ENCODE results near the gene MGAT4C. TPM values are rescaled to one million over a fixed set of nuclear protein-coding genes. Genes with fewer than 3 reads are reported as not detected.

The MGAT4C gene
- total and polyA plus RNA-seq, 12 donors = under 0.01 to 8.3 (median 0.94) TPM

- no peaks in the 10 kb centered on the region for H3K36me3 ChIP-seq (replicated peaks in 1 of 2)
- TF ChIP-seq, protein P1, sequence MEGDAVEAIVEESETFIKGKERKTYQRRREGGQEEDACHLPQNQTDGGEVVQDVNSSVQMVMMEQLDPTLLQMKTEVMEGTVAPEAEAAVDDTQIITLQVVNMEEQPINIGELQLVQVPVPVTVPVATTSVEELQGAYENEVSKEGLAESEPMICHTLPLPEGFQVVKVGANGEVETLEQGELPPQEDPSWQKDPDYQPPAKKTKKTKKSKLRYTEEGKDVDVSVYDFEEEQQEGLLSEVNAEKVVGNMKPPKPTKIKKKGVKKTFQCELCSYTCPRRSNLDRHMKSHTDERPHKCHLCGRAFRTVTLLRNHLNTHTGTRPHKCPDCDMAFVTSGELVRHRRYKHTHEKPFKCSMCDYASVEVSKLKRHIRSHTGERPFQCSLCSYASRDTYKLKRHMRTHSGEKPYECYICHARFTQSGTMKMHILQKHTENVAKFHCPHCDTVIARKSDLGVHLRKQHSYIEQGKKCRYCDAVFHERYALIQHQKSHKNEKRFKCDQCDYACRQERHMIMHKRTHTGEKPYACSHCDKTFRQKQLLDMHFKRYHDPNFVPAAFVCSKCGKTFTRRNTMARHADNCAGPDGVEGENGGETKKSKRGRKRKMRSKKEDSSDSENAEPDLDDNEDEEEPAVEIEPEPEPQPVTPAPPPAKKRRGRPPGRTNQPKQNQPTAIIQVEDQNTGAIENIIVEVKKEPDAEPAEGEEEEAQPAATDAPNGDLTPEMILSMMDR (IDR thresholded peaks at IDR 0.05) = no peak
- no peak for TF ChIP-seq POLR2A (IDR thresholded peaks at IDR 0.05)
- intact Hi-C loops (cut with DNase I) = no loop called here
- H3K27me3 ChIP-seq = no peaks in the 10 kb centered on the region
- WGBS, 4 donors = 55 to 76% (median 59%) methylated on average over 2 of the region's 2 CpGs
- peaks cover 0 to 10% of the 10 kb centered on the region in 2 donors for H3K4me1 ChIP-seq (replicated peaks in 1 of 2)
- no peaks in the 10 kb centered on the region for H3K9me3 ChIP-seq (replicated peaks in 1 of 3)
- no peak for DNase-seq
- H3K4me3 ChIP-seq = no peak overlapping the region
- no peak overlapping the region for H3K27ac ChIP-seq
Measured at GRCh38 chr12:86233126-86233525, 23.1 kb downstream of the MGAT4C start.

DNA sequence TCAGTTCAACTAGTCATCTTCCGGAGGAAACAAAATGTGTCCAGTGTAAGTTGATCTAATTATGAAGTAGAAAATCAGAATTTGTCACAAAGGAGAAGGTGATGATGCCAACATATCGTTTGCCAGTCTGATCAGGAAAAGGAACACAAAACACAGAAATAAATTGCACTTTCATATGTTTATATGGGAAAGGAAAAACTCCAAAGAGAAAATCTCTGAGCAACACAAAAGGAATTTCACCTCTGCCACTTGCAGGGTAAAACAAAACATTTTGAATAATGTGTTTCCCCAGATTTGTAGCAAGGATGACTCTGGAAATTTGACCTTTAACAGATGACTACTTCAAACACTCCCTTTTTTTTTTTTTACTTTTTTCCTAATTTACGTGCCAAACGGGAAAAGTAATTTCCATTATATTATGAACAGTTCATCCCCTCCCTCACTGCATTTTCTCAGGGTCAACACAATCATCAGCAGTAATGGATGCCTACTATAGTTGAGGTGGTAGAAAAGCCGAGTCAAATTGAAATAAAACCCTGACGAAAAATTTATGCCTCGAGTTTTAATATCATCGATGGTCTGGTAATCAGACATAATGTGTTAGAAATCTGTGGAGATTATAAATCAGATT is 25.6 kb downstream of the MGAT4C start:
- 24 to 29% (median 25%) methylated on average over 8 of the region's 8 CpGs for WGBS, 4 donors
- DNase-seq = no peak

DNA sequence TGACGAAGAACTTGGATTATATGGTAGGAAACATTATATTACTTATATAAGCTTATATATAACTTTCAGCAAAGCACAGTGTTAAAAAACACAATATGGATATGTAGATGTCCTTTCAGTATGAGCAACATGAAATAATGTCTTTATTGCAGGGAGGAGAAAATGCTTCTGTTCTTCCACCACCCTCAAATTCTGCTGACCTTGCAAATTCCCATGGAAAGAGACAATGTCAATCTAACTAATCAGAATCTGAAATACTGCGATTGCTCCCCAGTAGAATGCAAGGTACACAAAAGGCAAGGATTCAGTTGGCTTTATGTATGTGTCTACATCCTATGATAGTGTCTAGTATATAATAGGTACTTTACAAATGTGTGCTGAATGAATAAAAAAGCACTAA is 26.4 kb downstream of the MGAT4C start:
- Histone ChIP-seq H3K27ac (no peak overlapping the region), H3K27me3 (no peaks in the 10 kb centered on the region), H3K9me3 (replicated peaks in 1 of 3) (no peaks in the 10 kb centered on the region), H3K36me3 (replicated peaks in 1 of 2) (no peaks in the 10 kb centered on the region), H3K4me3 (no peak overlapping the region), H3K4me1 (replicated peaks in 1 of 2) (peaks cover 0 to 10% of the 10 kb centered on the region in 2 donors)
- intact Hi-C loops (cut with DNase I) = no loop called here
- WGBS, 4 donors = 85 to 92% (median 88%) methylated on average over 2 of the region's 2 CpGs
- TF ChIP-seq, protein P1 (IDR thresholded peaks at IDR 0.05) = no peak
- no peak for TF ChIP-seq POLR2A (IDR thresholded peaks at IDR 0.05)
- DNase-seq = no peak

More for the DNA sequence above, 25.6 kb downstream of the MGAT4C start:
- intact Hi-C loops (cut with DNase I) = no loop called here
- H3K9me3 ChIP-seq (replicated peaks in 1 of 3) = no peaks in the 10 kb centered on the region
- H3K27ac ChIP-seq = no peak overlapping the region
- no peaks in the 10 kb centered on the region for H3K27me3 ChIP-seq
- peaks cover 0 to 10% of the 10 kb centered on the region in 2 donors for H3K4me1 ChIP-seq (replicated peaks in 1 of 2)
- no peaks in the 10 kb centered on the region for H3K36me3 ChIP-seq (replicated peaks in 1 of 2)
- no peak overlapping the region for H3K4me3 ChIP-seq
- no peak for TF ChIP-seq POLR2A (IDR thresholded peaks at IDR 0.05)
- TF ChIP-seq, protein P1 (IDR thresholded peaks at IDR 0.05) = no peak

DNA sequence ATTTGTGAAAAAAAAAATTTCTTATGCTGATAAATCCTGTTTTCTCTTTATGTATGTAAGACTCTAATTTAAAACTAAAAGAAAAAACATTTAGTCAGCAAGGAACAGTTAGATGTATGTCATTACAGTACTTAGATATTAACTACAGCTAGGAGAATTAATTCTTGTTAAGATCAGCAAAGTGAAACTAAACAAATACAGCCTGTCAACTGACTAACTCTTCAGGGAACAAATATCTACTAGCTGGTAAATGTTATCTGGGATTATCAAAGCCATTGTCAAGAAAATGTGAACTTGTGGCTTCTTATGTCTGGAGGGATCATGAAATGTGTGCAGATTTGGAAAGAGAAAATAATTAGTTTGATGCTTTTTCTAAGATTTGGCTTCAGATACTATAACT is 27.5 kb downstream of the MGAT4C start:
- Histone ChIP-seq H3K4me3 (no peak overlapping the region), H3K4me1 (replicated peaks in 1 of 2) (peaks cover 0 to 10% of the 10 kb centered on the region in 2 donors), H3K36me3 (replicated peaks in 1 of 2) (no peaks in the 10 kb centered on the region), H3K9me3 (replicated peaks in 1 of 3) (no peaks in the 10 kb centered on the region), H3K27ac (no peak overlapping the region), H3K27me3 (no peaks in the 10 kb centered on the region)
- intact Hi-C loops (cut with DNase I) = no loop called here
- TF ChIP-seq POLR2A (IDR thresholded peaks at IDR 0.05) = no peak
- TF ChIP-seq, protein P1 (IDR thresholded peaks at IDR 0.05) = no peak
- no peak for DNase-seq

Measured in adrenal gland (tissue), 12 donors.